Smooth muscle cell (in vitro differentiated cells): ENCODE results near the gene GRIK1. TPM values are rescaled to one million over a fixed set of nuclear protein-coding genes. Genes with fewer than 3 reads are reported as not detected.

Source experiments
- DNase-seq: peaks from one replicate; lab custom pipeline; 2025; ENCODE audit not compliant: unreplicated experiment; lab: John Stamatoyannopoulos, UW
- H2AFZ ChIP-seq: fragments of 200-600 bp; sonication (generic); 2 replicates; pipeline ENCODE4 v1.6.0; 2016; ENCODE audit warnings: antibody characterized with exemption, low read depth, mild to moderate bottlenecking
- H3F3A ChIP-seq: fragments of 200-600 bp; sonication (generic); 2 replicates; pipeline ENCODE4 v1.6.0; 2017; ENCODE audit warnings: antibody characterized with exemption, low read depth
- H3K27ac ChIP-seq: fragments of 200-600 bp; sonication (generic); 2 replicates; pipeline ENCODE4 v1.5.1; 2016; ENCODE audit warnings: low read depth, mild to moderate bottlenecking
- H3K27me3 ChIP-seq: fragments of 200-600 bp; sonication (generic); 2 replicates; pipeline ENCODE4 v1.6.1; 2016; ENCODE audit warnings: low read depth, mild to moderate bottlenecking
- H3K36me3 ChIP-seq: fragments of 200-600 bp; sonication (generic); 2 replicates; pipeline ENCODE4 v1.5.1; 2016; ENCODE audit warnings: low read depth
- H3K4me1 ChIP-seq: fragments of 200-600 bp; sonication (generic); 2 replicates; pipeline ENCODE4 v1.5.1; 2016; ENCODE audit warnings: low read depth
- H3K4me2 ChIP-seq: fragments of 200-600 bp; sonication (generic); 2 replicates; pipeline ENCODE4 v1.6.0; 2016; ENCODE audit warnings: mild to moderate bottlenecking
- H3K4me3 ChIP-seq: fragments of 200-600 bp; sonication (generic); 2 replicates; pipeline ENCODE4 v1.5.1; 2016; ENCODE audit warnings: mild to moderate bottlenecking
- H3K79me2 ChIP-seq: fragments of 200-600 bp; sonication (generic); 2 replicates; pipeline ENCODE4 v1.6.0; 2016; ENCODE audit warnings: low read depth, mild to moderate bottlenecking
- H3K9ac ChIP-seq: fragments of 200-600 bp; sonication (generic); 2 replicates; pipeline ENCODE4 v1.6.0; 2016; ENCODE audit warnings: low read depth
- H3K9me3 ChIP-seq: fragments of 200-600 bp; sonication (generic); replicated peaks from 2 replicates; pipeline ENCODE4 v1.5.1; 2016; ENCODE audit warnings: low read depth
- H4K20me1 ChIP-seq: fragments of 200-600 bp; sonication (generic); 2 replicates; pipeline ENCODE4 v1.6.0; 2016; ENCODE audit warnings: low read depth
- WGBS: methylation state at CpG from one replicate; pipeline ENCODE4 v1.1.7; 2016; ENCODE audit warnings: low lambda C conversion rate; 5-methylcytosine and 5-hydroxymethylcytosine counted together
- polyA plus RNA-seq: library from polyadenylated mRNA; unstranded; fragments of >200 nt; fragmentation: Nextera tagmentation; extraction: Ambion mirVana; gene quantifications from 2 replicates; pipeline ENCODE4 v1.2.1, GENCODE V29; 2016
- total RNA-seq: library from RNA; depleted of rRNA; stranded (reverse); fragments of >200 nt; gene quantifications from 2 replicates; pipeline ENCODE4 v1.2.3, GENCODE V29; 2014
- TF ChIP-seq, protein P1 (sequence below): fragments of 200-600 bp; sonication (generic); IDR thresholded peaks from 2 replicates; pipeline ENCODE4 v1.5.1; 2017; ENCODE audit warnings: borderline replicate concordance, mild to moderate bottlenecking, antibody characterized with exemption; ENCODE audit not compliant: insufficient read depth, poor library complexity, severe bottlenecking

GRIK1 gene
- total and polyA plus RNA-seq, 2 experiments from 2014 or later, result 0.09 TPM; not detected in 1

DNA sequence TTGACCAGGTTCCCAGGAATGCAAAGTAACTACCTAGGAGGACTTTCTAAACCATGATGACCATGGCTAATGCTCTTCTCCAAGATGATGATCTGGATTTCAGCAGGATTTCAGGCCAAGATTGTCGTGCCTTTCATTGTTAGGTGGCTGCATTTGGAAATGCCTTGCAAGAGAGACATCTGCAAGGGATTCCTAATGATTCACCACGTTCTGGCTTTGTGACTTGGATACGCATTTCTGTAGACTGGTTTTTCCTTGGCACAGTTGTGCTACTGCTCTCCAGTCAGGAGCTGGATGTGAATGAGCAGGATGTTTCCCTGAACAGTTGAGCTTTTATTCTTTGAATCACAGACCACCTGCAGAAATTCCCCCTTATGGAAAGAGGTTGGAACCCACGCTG lies 428.7 kb downstream of the GRIK1 start:
- Histone ChIP-seq H3K4me2 (no peak overlapping the region), H3K9me3 (peaks cover 7% of the 10 kb centered on the region), H3K27ac (no peak overlapping the region), H4K20me1 (no peaks in the 10 kb centered on the region), H3K27me3 (no peaks in the 10 kb centered on the region), H3K36me3 (no peaks in the 10 kb centered on the region), H3K79me2 (no peaks in the 10 kb centered on the region), H3K4me3 (no peak overlapping the region), H3K4me1 (no peaks in the 10 kb centered on the region), H3F3A (no peaks in the 10 kb centered on the region), H3K9ac (no peak overlapping the region), H2AFZ (no peak overlapping the region)
- no peak for DNase-seq
- TF ChIP-seq, protein P1, sequence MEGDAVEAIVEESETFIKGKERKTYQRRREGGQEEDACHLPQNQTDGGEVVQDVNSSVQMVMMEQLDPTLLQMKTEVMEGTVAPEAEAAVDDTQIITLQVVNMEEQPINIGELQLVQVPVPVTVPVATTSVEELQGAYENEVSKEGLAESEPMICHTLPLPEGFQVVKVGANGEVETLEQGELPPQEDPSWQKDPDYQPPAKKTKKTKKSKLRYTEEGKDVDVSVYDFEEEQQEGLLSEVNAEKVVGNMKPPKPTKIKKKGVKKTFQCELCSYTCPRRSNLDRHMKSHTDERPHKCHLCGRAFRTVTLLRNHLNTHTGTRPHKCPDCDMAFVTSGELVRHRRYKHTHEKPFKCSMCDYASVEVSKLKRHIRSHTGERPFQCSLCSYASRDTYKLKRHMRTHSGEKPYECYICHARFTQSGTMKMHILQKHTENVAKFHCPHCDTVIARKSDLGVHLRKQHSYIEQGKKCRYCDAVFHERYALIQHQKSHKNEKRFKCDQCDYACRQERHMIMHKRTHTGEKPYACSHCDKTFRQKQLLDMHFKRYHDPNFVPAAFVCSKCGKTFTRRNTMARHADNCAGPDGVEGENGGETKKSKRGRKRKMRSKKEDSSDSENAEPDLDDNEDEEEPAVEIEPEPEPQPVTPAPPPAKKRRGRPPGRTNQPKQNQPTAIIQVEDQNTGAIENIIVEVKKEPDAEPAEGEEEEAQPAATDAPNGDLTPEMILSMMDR, result no peak
- 87% methylated on average over 4 of the region's 4 CpGs for WGBS

DNA sequence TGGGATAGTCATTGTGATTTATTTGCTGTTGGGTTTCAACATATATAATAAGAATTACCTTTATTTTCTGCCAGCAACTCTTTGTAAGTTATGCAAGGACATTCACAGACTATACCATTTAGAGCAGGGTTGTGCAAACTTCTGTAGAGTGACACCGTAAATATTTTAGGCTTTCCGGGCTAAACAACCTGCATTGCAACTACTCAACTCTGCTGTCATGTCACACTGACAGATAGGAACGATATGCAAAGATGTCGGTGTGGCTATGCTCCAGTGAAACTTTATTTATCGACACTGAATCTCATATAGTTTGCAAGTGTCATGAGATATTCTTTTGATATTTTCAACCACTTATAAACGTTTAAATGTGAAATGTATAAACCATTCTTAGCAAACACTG lies 430.7 kb downstream of the GRIK1 start:
- DNase-seq, result no peak
- H3K79me2 ChIP-seq, result no peaks in the 10 kb centered on the region
- H3K9me3 ChIP-seq, result no peaks in the 10 kb centered on the region
- no peak overlapping the region for H3K9ac ChIP-seq
- H3K4me2 ChIP-seq, result no peak overlapping the region
- H3K27ac ChIP-seq, result no peak overlapping the region
- no peak overlapping the region for H3K4me3 ChIP-seq
- no peaks in the 10 kb centered on the region for H3K36me3 ChIP-seq
- TF ChIP-seq, protein P1, result no peak
- H4K20me1 ChIP-seq, result no peaks in the 10 kb centered on the region
- 84% methylated on average over 6 of the region's 6 CpGs for WGBS
- no peaks in the 10 kb centered on the region for H3F3A ChIP-seq
- no peaks in the 10 kb centered on the region for H3K4me1 ChIP-seq
- H2AFZ ChIP-seq, result no peak overlapping the region
- H3K27me3 ChIP-seq, result no peaks in the 10 kb centered on the region

DNA sequence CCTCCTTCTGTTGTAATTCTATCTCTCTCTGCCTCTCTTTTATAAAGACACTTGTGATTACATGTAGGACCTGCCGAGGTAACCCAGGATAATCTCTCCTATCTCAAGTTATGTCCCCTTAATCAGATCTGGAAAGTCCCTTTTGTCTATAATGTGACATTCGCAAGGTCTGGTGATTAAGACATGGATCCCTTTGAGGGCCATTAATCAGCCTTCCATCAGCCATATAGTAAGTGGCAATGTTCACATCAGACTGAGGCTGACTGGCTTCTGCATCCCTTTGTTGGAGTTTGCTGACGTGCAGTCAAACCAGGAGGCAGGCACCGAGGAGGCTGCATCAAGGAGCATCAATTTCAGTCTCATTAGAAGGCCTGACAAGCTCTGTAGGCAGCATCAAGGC lies 431.5 kb downstream of the GRIK1 start:
- no peak overlapping the region for H2AFZ ChIP-seq
- no peak overlapping the region for H3K4me3 ChIP-seq
- no peak for DNase-seq
- H3K27me3 ChIP-seq, result no peaks in the 10 kb centered on the region
- TF ChIP-seq, protein P1, result no peak
- no peak overlapping the region for H3K9ac ChIP-seq
- no peaks in the 10 kb centered on the region for H3K79me2 ChIP-seq
- 86% methylated on average over 4 of the region's 4 CpGs for WGBS
- no peak overlapping the region for H3K27ac ChIP-seq
- no peaks in the 10 kb centered on the region for H3K36me3 ChIP-seq
- no peaks in the 10 kb centered on the region for H3K9me3 ChIP-seq
- H3F3A ChIP-seq, result no peaks in the 10 kb centered on the region
- no peaks in the 10 kb centered on the region for H3K4me1 ChIP-seq
- no peak overlapping the region for H3K4me2 ChIP-seq
- no peaks in the 10 kb centered on the region for H4K20me1 ChIP-seq

DNA sequence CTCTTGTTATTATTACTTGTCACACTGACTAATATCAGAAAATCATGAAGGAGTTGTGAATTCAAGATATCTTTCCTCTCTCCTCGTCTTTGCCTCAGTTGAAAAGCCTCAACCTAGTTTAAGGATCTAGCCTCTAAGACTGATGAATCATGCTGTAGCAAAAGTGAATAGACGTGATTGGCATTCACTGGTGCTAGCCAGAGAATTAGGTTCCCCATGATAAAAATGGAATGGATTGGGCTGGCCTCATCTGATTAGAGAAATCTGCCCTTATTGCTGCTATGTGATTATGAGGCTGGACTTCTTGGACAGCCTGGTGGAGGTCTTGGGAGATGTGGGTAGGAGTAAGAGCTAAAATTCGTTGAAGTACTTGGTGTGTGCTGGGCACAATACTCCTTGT lies 432.8 kb downstream of the GRIK1 start:
- Histone ChIP-seq H3K4me1 (no peaks in the 10 kb centered on the region), H3K9ac (no peak overlapping the region), H3K4me3 (no peak overlapping the region), H4K20me1 (no peaks in the 10 kb centered on the region), H3F3A (no peaks in the 10 kb centered on the region), H3K36me3 (no peaks in the 10 kb centered on the region), H3K4me2 (no peak overlapping the region), H2AFZ (no peak overlapping the region), H3K79me2 (no peaks in the 10 kb centered on the region), H3K27ac (no peak overlapping the region), H3K27me3 (no peaks in the 10 kb centered on the region), H3K9me3 (no peaks in the 10 kb centered on the region)
- TF ChIP-seq, protein P1, result no peak
- 59% methylated on average over 3 of the region's 3 CpGs for WGBS
- no peak for DNase-seq
